GM12892 (cell line): Measurements from ENCODE around the gene SLC44A3.

Experiments used
- POLR2A ChIP-seq: IDR thresholded peaks from 2 replicates; pipeline ENCODE4 v1.6.1; 2011; ENCODE audit warnings: low read depth, low read length, control low read depth
- POLR2AphosphoS5 ChIP-seq: IDR thresholded peaks from 2 replicates; pipeline ENCODE4 v1.6.1; 2011; ENCODE audit warnings: low read depth, low read length, control low read depth
- TAF1 ChIP-seq: IDR thresholded peaks from 2 replicates; pipeline ENCODE4 v1.6.1; 2011; ENCODE audit warnings: low read depth, mild to moderate bottlenecking, control low read depth, low read length, borderline replicate concordance

DNA sequence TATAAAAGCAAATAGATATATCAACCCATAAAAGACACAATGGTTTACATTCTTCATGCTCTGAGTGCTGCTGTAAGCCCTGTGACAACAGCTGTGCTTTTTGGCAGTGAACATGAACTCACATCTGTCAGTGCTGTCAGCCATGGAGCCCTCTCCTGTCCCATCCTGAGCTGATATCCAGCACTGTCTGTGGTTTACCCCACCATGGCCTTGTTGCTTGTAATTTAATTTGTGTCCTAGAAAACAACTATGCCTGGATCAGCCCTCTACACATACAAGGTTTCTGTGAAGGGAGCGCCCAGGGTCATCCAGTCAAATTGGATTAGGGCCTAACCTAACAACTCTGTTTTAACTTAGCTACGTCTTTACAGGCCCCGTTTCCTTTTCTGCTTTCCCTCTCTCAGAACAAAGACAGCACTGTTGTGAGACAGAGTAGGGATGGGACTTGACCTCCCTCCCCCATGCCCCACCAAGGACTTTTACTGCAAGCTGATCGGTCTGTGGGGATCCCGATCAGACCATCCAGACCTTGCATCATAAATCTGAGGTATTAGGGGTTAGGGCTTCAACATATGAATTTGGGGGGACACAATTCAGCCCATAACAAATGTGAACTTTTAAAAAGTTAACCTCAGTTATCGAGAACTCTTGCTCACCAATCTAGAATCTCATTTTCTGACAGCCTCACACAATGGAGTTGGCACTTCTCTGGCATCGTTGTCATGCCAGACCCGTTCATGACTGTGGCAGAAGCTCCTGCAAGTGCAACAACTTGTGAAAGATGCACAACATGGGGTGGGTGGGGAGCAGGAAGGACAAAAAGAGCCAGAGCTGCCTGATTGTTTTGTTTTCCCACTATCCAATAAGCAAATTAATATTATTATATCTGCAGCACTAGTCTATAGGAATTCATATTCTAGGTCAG, 16.4 kb upstream of the SLC44A3 start:
- TF ChIP-seq POLR2AphosphoS5 (no peak), POLR2A (no peak), TAF1 (no peak)
